SH-SY5Y (cell line): Measurements from ENCODE around the gene IFT122.

Experiments
- GATA2 ChIP-seq: IDR thresholded peaks from 2 replicates; pipeline ENCODE4 v1.6.1; 2011; ENCODE audit warnings: mild to moderate bottlenecking, low read depth, low read length
- GATA3 ChIP-seq: IDR thresholded peaks from 2 replicates; pipeline ENCODE4 v1.6.1; 2011; ENCODE audit warnings: low read depth, mild to moderate bottlenecking, low read length, moderate library complexity

IFT122 gene

GRCh38 chr3:129518038-129518561, 78.1 kb downstream of the IFT122 start:
- TF ChIP-seq GATA2, result no peak
- no peak for TF ChIP-seq GATA3

GRCh38 chr3:129518581-129518980, 78.6 kb downstream of the IFT122 start:
- no peak for TF ChIP-seq GATA2
- TF ChIP-seq GATA3, result no peak

- TF ChIP-seq GATA3 (no peak), GATA2 (no peak)
Measured at GRCh38 chr3:129519449-129519848, 79.4 kb downstream of the IFT122 start.

DNA sequence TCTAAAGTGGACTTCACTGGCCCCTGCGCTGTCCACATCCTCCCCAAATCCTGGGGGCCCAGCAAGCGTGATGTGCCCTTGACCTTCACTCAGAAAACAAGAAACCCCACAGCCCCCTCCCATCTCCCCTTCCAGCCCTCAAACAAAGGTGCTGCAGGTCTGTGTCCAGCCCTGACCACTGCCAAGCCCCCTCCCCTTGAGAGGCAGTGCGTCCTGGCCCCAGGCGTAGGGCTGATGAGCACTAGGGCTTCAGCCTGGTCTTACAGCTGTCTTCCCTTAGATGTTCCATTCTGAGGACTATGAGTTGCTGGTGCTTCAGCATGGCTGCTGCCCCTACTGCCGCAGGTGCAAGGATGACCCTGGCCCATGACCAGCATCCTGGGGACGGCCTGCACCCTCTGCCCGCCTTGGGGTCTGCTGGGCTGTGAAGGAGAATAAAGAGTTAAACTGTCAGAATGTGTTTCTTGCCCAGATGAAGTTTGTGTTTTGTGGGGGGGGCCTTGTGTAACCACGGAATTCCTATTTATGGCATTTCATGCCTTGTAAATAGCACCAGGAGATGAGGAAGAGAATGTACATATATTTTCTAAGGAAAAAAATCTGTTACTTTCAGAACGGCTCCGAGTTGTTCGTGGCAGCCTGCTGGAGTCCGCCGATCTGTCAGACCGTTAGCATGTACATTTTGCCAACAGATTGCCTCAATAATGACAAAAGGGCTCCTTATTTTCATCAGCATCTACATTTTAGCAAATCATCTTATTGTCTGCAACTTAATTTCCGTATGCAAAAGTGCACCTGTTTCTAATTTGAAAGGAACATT, 80.1 kb downstream of the IFT122 start:
- TF ChIP-seq GATA2 (no peak), GATA3 (no peak)

DNA sequence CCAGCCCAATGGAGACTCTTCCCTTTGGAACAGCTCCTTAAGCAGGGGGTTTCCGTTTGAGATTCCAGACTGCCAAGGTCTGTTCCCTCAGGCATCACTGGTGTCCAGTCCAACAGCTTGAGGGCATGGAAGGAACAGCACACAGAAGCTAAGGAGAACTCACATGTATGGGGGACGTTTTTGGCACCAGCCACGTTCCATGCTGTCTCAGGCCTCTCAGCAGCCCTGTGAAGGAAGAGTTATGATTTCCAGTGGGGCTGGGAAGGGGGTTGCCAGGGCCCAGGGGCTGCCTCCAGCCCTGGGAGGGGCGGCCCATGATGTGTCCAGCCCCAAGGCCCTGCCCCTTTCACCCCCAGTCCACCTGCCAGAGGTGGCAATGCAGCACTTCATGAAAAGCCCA, 80.9 kb downstream of the IFT122 start:
- no peak for TF ChIP-seq GATA2
- no peak for TF ChIP-seq GATA3

- 0 out of 2 replicates have a peak, but pooled peaks have one; percentile 13 for TF ChIP-seq GATA2
- TF ChIP-seq GATA3, result no peak
Measured at GRCh38 chr3:129521611-129522010, 81.6 kb downstream of the IFT122 start.

DNA sequence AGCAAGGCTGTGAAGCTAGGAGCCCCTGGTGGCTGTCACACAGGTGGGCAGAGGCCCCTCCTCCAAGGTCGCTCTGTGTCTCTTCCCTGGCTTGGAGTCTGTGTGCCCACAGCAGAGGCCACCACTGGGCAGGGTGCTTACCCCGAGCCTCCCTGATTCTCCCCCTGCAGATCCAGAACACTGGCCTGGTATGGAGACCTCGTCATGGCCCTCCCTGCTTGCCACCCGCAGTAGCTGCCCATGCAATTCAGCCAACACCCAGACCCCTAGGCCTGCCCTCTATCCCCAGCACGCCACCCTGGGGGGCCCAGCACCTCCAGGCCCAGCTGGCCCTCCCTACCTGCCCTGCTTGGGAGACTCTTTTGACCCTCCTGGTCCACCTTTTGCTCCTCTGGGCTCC, 82.9 kb downstream of the IFT122 start:
- no peak for TF ChIP-seq GATA2
- TF ChIP-seq GATA3, result no peak

DNA sequence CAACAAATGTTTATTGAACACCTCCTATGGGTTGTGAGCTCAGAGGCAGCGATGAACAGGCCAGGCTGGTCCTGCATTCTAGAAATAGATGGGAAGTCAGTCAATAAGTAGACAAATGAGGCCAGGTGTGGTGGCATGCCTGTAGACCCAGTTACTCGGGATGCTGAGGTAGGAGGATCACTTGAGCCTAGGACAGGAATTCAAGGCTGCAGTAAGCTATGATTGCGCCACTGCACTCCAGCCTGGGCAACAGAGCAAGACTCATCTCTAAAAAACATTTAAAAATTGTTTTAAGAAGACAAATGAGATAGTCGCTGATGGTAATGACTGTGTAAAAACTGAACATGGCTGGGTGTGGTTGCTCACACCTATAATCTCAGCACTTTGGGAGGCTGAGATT, 84.1 kb downstream of the IFT122 start:
- TF ChIP-seq GATA2 (no peak), GATA3 (no peak)

DNA sequence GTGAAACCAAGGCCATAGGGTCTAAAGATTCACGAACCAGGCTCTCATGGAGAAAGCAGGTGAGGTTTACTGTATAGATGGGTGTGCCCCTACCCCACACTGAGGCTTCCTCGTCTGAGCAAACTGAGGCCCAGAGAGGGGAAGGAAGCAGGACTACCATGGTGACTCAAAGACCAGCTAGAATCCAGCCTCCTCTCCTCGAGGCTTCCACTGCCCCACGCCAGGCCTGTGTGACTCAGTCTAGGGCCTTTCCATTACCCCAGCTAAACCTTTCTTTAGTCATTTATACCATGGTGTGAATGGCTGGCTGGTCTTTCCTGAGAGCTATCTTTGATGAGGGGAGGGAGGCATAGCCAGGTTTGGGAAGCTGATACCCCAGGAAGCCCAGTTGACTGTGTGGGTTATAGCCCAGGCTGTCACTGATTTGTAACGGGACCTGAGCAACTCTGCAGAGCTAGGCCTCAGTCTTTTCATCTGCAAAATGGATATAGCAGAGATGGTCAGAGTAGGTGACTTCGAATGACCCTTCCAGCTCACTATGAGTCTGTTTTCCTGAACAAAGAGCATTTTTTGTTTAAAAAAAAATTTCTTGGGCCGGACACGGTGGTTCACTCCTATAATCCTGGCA, 85.4 kb downstream of the IFT122 start:
- TF ChIP-seq GATA2 (no peak), GATA3 (no peak)

DNA sequence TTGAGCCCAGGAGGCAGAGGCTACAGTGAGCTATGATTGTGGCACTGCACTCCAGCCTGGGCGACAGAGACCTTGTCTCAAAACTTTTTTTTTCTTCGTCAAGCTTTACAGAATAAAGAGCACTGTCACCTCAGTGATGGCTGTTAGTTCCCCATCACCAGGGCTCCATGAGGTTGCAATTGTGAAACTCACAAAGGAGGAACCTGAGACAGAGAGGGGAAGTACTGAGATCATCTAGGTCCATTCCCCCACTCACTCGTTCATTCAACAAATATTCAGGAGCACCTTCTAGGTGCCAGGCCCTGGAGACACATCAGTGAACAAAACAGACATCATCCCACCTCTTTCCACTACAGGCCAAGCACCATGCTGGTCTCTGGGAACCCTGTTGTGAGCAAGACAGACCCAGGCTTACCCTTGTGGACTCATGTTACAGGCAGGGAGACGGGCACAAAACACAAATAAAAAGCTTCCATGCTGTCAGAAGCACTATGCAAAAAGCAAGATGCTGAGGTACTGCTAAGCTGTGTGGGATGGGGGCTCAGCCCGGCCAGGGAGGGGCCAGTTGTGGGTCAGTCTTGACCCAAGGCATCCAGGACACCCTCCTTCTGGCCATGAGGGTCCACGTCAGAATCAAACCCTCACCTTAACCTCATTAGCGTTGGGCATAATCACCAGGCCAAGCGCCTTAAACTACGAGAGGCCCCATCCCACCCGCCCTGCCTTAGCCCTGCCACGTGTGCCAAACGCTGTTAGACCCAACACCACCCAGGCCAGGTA, 86.3 kb downstream of the IFT122 start:
- TF ChIP-seq GATA3 (no peak), GATA2 (no peak)

GRCh38 chr3:129527262-129527661, 87.2 kb downstream of the IFT122 start:
- no peak for TF ChIP-seq GATA3
- no peak for TF ChIP-seq GATA2

DNA sequence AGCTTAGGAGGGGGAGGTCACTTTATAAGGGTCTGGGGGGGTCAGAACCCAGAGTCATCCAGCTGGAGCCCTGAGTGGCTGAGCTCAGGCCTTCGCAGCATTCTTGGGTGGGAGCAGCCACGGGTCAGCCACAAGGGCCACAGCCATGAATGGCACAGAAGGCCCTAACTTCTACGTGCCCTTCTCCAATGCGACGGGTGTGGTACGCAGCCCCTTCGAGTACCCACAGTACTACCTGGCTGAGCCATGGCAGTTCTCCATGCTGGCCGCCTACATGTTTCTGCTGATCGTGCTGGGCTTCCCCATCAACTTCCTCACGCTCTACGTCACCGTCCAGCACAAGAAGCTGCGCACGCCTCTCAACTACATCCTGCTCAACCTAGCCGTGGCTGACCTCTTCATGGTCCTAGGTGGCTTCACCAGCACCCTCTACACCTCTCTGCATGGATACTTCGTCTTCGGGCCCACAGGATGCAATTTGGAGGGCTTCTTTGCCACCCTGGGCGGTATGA, 88.6 kb downstream of the IFT122 start, which contains the start of gene RHO:
TSS of gene RHO (plus strand) at position 51 of the 512 bp plus-strand sequence. CDS start at position 146, 95 bp downstream.
- TF ChIP-seq GATA2, result no peak
- TF ChIP-seq GATA3, result no peak

DNA sequence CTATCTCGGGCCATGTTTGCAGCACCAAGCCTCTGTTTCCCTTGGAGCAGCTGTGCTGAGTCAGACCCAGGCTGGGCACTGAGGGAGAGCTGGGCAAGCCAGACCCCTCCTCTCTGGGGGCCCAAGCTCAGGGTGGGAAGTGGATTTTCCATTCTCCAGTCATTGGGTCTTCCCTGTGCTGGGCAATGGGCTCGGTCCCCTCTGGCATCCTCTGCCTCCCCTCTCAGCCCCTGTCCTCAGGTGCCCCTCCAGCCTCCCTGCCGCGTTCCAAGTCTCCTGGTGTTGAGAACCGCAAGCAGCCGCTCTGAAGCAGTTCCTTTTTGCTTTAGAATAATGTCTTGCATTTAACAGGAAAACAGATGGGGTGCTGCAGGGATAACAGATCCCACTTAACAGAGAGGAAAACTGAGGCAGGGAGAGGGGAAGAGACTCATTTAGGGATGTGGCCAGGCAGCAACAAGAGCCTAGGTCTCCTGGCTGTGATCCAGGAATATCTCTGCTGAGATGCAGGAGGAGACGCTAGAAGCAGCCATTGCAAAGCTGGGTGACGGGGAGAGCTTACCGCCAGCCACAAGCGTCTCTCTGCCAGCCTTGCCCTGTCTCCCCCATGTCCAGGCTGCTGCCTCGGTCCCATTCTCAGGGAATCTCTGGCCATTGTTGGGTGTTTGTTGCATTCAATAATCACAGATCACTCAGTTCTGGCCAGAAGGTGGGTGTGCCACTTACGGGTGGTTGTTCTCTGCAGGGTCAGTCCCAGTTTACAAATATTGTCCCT, 89.6 kb downstream of the IFT122 start:
- TF ChIP-seq GATA3 (no peak), GATA2 (no peak)

DNA sequence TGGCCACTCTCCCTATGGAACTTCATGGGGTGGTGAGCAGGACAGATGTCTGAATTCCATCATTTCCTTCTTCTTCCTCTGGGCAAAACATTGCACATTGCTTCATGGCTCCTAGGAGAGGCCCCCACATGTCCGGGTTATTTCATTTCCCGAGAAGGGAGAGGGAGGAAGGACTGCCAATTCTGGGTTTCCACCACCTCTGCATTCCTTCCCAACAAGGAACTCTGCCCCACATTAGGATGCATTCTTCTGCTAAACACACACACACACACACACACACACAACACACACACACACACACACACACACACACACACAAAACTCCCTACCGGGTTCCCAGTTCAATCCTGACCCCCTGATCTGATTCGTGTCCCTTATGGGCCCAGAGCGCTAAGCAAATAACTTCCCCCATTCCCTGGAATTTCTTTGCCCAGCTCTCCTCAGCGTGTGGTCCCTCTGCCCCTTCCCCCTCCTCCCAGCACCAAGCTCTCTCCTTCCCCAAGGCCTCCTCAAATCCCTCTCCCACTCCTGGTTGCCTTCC, 90.3 kb downstream of the IFT122 start:
- TF ChIP-seq GATA2, result no peak
- no peak for TF ChIP-seq GATA3
